ENCODE data around the gene C12orf57. TPM values are rescaled to one million over a fixed set of nuclear protein-coding genes. Genes with fewer than 3 reads are reported as not detected.

Gene C12orf57
- total RNA-seq, 1 donor from 2014 or later: 84.6 TPM

- DNase-seq (ENCODE audit: low read depth, low spot score): no peak
These were observed 26.2 kb upstream of the C12orf57 start for GRCh38 chr12:6917491-6918231.

GRCh38 chr12:6919588-6919987 lies 24.2 kb upstream of the C12orf57 start:
- DNase-seq (ENCODE audit: low read depth, low spot score): no peak

GRCh38 chr12:6921539-6921938 lies 22.3 kb upstream of the C12orf57 start:
- DNase-seq (ENCODE audit: low read depth, low spot score): no peak

GRCh38 chr12:6921996-6922946 lies 21.6 kb upstream of the C12orf57 start:
- DNase-seq (ENCODE audit: low read depth, low spot score): no peak

- no peak for DNase-seq (ENCODE audit: low read depth, low spot score)
These were observed 20.7 kb upstream of the C12orf57 start for GRCh38 chr12:6923003-6923732.

GRCh38 chr12:6923851-6924250 lies 20.0 kb upstream of the C12orf57 start:
- DNase-seq (ENCODE audit: low read depth, low spot score): no peak

GRCh38 chr12:6925239-6925539 lies 18.6 kb upstream of the C12orf57 start:
- no peak for DNase-seq (ENCODE audit: low read depth, low spot score)

- no peak for DNase-seq (ENCODE audit: low read depth, low spot score)
These were observed 18.1 kb upstream of the C12orf57 start for GRCh38 chr12:6925540-6926279.

GRCh38 chr12:6927379-6928021 lies 16.3 kb upstream of the C12orf57 start, which contains the start of gene ATN1:
TSS of gene ATN1 (plus strand) at chr12:6927959. CDS start at chr12:6934002, 6,043 bp downstream.
- DNase-seq (ENCODE audit: low read depth, low spot score): no peak

GRCh38 chr12:6928022-6928702 lies 15.7 kb upstream of the C12orf57 start:
- DNase-seq (ENCODE audit: low read depth, low spot score): no peak

- DNase-seq (ENCODE audit: low read depth, low spot score): no peak
These were observed 15.0 kb upstream of the C12orf57 start for GRCh38 chr12:6928703-6929407.

GRCh38 chr12:6929466-6930452 lies 14.1 kb upstream of the C12orf57 start:
- no peak for DNase-seq (ENCODE audit: low read depth, low spot score)

GRCh38 chr12:6932766-6933165 lies 11.1 kb upstream of the C12orf57 start:
- no peak for DNase-seq (ENCODE audit: low read depth, low spot score)

- no peak for DNase-seq (ENCODE audit: low read depth, low spot score)
These were observed 9.7 kb upstream of the C12orf57 start for GRCh38 chr12:6934110-6934509.

GRCh38 chr12:6935371-6936193 lies 8.2 kb upstream of the C12orf57 start:
- no peak for DNase-seq (ENCODE audit: low read depth, low spot score)

- no peak for DNase-seq (ENCODE audit: low read depth, low spot score)
These were observed 7.6 kb upstream of the C12orf57 start for GRCh38 chr12:6936194-6936635.

Measured in pulmonary artery endothelial cell (primary cell).